AG04449 (cell line): Measurements from ENCODE around the gene PDE7B.

Source experiments
- CTCF ChIA-PET: fragments of 350-600 bp; formaldehyde crosslinking; extraction: SDS; loops from one replicate; lab custom pipeline; 2021; ENCODE audit warnings: antibody characterized with exemption; lab: Yijun Ruan, JAX
- POLR2A ChIA-PET: fragments of 400-600, 350-600 bp; formaldehyde crosslinking; extraction: SDS; loops from one replicate; lab custom pipeline; 2020; ENCODE audit warnings: antibody characterized with exemption, inconsistent platforms; lab: Yijun Ruan, JAX
- DNase-seq: peaks from one replicate; pipeline ENCODE4 v3.0.0-alpha.2; 2010; ENCODE audit warnings: low read depth, low spot score
- H3K4me3 ChIP-seq: 2 replicates; pipeline ENCODE4 v1.5.1; 2011; ENCODE audit warnings: low read depth, mild to moderate bottlenecking, control low read depth, low read length
- TF ChIP-seq, protein P1 (sequence below): IDR thresholded peaks from one replicate; pipeline ENCODE4 v1.5.1; 2011; ENCODE audit warnings: mild to moderate bottlenecking, moderate library complexity, low read length, control low read depth, inconsistent platforms; ENCODE audit not compliant: insufficient read depth; ENCODE audit errors: missing control alignments

The PDE7B gene

GRCh38 chr6:135953818-135954217 is 102.3 kb downstream of the PDE7B start:
- ChIA-PET CTCF (interaction anchor here (4.0 kb wide), 1 partner anchor 15 kb away, joined by 25 read pairs; no protein-coding TSS in a partner anchor), POLR2A (no interaction called here)
- DNase-seq = no peak
- H3K4me3 ChIP-seq = no peak overlapping the region
- TF ChIP-seq, protein P1, sequence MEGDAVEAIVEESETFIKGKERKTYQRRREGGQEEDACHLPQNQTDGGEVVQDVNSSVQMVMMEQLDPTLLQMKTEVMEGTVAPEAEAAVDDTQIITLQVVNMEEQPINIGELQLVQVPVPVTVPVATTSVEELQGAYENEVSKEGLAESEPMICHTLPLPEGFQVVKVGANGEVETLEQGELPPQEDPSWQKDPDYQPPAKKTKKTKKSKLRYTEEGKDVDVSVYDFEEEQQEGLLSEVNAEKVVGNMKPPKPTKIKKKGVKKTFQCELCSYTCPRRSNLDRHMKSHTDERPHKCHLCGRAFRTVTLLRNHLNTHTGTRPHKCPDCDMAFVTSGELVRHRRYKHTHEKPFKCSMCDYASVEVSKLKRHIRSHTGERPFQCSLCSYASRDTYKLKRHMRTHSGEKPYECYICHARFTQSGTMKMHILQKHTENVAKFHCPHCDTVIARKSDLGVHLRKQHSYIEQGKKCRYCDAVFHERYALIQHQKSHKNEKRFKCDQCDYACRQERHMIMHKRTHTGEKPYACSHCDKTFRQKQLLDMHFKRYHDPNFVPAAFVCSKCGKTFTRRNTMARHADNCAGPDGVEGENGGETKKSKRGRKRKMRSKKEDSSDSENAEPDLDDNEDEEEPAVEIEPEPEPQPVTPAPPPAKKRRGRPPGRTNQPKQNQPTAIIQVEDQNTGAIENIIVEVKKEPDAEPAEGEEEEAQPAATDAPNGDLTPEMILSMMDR = no peak

DNA sequence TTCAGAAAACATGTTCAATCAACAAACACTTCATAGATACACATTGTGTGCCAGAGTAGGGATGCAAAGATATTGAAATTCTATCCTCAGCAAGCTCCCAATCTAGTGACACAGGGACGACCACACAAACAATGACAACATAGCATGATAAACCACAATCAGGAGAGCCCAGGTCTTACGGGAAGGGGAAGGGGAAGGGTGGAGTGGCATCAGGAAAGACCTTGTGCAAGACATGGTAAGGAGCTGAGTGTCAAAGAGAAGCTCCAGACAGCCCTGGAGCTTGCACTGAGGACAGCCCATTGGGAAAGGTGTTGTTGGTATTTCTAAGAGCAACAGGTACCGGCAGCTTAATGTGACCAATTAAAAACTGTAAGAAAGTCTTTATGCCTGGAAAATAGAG is 103.6 kb downstream of the PDE7B start:
- TF ChIP-seq, protein P1 = no peak
- DNase-seq = no peak
- ChIA-PET CTCF (interaction anchor here (0.7 to 4.0 kb wide), 4 partner anchors 16 to 419 kb away, joined by 3 to 25 read pairs (median 3); no protein-coding TSS in a partner anchor), POLR2A (interaction anchor here (0.7 kb wide), 1 partner anchor 247 kb away, joined by 3 read pairs; no protein-coding TSS in a partner anchor)
- no peak overlapping the region for H3K4me3 ChIP-seq

GRCh38 chr6:135962731-135963130 is 111.2 kb downstream of the PDE7B start:
- POLR2A ChIA-PET = no interaction called here
- DNase-seq = no peak

GRCh38 chr6:135970750-135971149 is 119.2 kb downstream of the PDE7B start:
- CTCF ChIA-PET = no interaction called here
- TF ChIP-seq, protein P1 = no peak
- H3K4me3 ChIP-seq = no peak overlapping the region

More at GRCh38 chr6:135962731-135963130, 111.2 kb downstream of the PDE7B start:
- H3K4me3 ChIP-seq = no peak overlapping the region
- CTCF ChIA-PET = interaction anchor here (0.8 kb wide), 1 partner anchor 9 kb away, joined by 3 read pairs; no protein-coding TSS in a partner anchor
- TF ChIP-seq, protein P1 = no peak

GRCh38 chr6:135971351-135971750 is 119.8 kb downstream of the PDE7B start:
- ChIA-PET POLR2A (interaction anchor here (0.7 kb wide), 1 partner anchor 17 kb away, joined by 5 read pairs; no protein-coding TSS in a partner anchor), CTCF (no interaction called here)
- no peak for DNase-seq
- no peak overlapping the region for H3K4me3 ChIP-seq
- TF ChIP-seq, protein P1 = no peak

More at GRCh38 chr6:135970750-135971149, 119.2 kb downstream of the PDE7B start:
- POLR2A ChIA-PET = no interaction called here
- DNase-seq = no peak

GRCh38 chr6:135972150-135972549 is 120.6 kb downstream of the PDE7B start:
- TF ChIP-seq, protein P1 = no peak
- no peak for DNase-seq
- H3K4me3 ChIP-seq = no peak overlapping the region
- ChIA-PET CTCF (interaction anchor here (0.7 kb wide), 1 partner anchor 9 kb away, joined by 3 read pairs; no protein-coding TSS in a partner anchor), POLR2A (interaction anchor here (0.7 kb wide), 1 partner anchor 16 kb away, joined by 5 read pairs; no protein-coding TSS in a partner anchor)
